SKM-1 treated with dmso at 0.1 percent for 144 hours (cell line): Measurements from ENCODE around the gene S100B.
"Not testable (repeated sequence)": the region's sequence is repeated elsewhere in the genome, so short reads cannot be mapped to it uniquely, and the experiment has no call there.

Source experiments
- DNase-seq: peaks from one replicate; lab custom pipeline; 2025; ENCODE audit not compliant: unreplicated experiment; lab: John Stamatoyannopoulos, UW

Gene S100B

DNA sequence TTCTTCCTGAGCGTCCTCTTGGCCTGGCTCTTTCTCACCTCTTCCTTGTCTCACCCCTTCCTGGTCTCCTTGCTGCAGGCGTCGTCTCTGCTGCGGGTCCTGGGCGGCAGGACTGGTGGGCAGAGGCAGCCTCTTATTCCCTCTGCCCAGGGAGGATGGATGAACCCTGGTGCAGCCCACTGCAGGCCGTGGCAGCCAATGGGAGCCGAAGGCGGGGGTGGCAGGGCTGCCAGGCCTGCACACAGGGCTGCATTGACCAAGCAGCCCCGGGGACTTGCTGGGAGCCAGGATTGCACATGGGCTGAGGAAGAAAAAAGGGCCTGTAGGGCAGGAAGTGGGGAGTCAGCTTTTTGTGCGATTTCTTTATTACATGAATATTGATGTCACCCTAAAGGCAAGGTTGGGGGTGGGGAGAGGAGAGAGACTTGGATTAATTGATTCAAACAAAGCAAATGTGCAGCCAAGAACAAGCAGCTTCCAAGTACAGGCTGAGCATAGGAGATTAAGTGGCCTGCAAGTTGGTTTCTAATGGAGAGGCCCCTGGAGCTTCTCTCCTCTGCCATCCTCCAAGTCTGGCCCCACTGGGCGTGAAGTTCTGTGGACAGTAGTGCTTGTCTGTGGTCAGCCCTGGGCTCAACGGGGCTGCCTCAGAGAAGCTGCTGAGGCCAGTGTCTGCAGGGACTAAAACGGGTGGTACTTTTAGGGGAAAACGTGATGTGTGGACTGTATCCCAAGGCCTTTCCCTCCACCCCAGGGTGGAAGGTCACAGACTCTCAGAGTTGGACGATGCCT is at the start of gene S100B:
Gene S100B (minus strand): TSS at position 108 of the 792 bp plus-strand sequence. CDS start 2,667 bp downstream, outside the sequence.
- DNase-seq = peak; percentile 38

DNA sequence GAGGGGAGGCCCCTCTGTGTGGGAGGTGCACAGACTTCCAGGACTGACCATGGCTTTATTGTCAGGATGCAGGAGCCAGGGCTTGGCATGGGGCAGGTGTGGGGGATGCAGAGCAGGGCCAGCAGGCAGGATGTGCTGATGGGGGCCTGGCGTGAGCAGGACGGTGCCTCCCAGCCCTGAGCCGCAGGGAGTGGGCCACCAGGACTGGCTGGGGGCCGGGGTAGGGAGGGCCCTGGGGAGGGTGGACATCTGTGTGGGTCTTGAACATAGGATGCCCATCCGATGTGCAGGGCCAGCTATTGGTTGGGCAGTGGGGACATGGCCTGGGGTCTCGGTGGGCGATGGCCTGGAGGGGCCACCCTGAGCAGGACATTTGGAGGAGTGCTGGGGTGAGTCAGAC is 46.2 kb upstream of the S100B start:
- DNase-seq = no peak

DNA sequence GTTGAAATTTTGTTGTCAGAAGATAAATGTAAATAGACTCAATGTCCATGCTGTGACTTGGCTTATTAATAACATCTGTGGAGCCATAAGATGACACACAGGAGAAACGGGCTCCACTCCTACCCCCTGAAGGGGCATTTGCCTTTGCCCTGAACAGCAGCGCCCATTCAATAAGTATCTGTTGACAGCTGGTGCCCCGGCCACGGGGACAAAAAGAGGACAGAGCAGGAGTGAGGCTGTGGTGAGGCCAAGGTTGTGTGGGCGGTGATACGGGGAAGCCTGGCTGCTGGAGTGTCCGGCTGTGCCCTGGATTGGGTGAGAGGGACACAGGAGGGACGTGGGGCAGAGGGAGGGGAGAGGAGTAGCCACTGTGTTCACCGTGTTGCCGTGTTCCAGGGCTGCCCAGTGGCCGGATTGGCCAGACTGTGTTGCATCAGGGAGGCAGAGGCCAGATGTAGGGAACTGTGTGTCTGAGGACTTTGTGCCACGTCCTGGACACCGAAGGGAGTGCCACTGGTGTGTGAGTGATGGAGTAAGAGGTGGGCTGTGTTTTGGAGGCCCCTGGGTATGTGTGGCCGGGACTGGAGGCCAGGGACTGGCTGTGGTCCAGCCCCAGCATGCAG is 45.7 kb upstream of the S100B start:
- DNase-seq = no peak

DNA sequence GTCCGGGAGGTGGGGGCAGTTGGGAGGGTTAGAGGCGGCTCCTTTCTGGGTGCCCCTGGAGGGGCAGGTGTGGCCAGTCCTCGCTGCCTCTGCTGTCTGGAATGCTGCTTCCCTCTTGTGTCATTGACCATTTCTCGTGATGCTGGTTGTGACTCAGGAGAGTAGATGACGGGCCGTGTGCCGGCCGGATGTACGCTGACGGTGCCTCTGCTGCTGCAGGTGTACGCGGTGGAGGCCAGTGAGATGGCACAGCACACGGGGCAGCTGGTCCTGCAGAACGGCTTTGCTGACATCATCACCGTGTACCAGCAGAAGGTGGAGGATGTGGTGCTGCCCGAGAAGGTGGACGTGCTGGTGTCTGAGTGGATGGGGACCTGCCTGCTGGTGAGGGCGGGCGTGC is 44.5 kb upstream of the S100B start:
- no peak for DNase-seq

DNA sequence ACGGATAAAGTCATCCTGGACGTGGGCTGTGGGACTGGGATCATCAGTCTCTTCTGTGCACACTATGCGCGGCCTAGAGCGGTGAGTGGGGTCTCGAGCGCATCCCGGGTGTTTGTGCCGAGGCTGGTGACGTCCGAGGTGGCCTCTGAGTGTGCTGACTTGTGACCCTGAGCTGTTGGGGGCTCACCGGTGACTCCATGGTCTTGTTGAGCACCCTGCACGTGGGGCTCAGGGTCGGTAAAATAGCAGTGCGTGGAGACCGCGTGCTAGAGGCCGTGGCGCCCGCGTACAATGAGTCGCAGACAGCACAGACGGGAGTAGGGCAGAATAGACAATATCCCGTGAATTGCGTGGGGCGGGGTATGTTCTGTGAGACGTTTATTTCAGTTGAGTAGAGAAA is 43.7 kb upstream of the S100B start:
- DNase-seq = no peak

DNA sequence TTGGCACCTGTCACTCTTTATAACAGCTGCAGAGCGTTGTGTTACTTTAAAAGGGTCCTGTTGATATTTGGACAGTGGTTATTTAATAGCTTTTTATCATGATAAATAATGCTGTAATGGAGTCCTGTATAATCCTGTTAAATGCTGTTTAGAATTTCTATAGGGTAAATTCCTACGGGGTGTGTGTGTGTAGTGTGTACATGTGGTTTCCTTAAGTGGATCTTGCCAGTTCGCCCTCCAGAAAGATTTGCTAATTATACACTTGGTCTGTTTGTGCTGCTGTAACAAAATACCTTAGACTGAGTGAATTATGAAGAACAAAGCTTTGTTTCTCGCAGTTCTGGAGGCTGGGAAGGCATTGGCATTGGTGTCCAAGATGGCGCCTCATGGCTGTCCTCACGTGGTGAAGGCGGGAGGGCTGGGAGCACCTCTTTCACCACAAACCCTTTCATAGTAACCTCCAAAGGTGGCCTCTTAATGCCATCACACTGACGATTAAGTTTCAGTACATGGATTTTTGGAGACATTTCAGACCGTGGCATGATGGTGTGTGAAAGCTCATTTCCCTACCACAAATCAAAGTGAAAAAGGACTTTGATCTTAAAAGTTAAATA is 41.8 kb upstream of the S100B start:
- DNase-seq = no peak

DNA sequence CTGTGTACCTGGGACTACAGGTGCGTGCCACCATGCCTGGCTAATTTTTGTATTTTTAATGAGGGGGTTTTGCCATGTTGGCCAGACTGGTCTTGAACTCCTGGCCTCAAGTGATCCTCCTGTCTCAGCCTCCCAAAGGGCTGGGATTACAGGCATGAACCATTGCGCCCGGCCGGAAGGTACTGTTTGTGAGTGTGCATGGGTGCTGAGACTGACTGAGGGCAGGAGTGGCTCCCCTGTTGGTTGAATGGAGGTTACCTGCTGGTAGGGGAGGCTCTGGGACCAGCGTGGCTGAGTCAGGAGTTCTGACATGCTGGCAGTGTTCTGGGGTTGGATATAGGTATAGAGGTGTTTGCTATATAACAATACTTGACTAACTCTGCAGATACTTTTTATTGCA is 41.0 kb upstream of the S100B start:
- no peak for DNase-seq

DNA sequence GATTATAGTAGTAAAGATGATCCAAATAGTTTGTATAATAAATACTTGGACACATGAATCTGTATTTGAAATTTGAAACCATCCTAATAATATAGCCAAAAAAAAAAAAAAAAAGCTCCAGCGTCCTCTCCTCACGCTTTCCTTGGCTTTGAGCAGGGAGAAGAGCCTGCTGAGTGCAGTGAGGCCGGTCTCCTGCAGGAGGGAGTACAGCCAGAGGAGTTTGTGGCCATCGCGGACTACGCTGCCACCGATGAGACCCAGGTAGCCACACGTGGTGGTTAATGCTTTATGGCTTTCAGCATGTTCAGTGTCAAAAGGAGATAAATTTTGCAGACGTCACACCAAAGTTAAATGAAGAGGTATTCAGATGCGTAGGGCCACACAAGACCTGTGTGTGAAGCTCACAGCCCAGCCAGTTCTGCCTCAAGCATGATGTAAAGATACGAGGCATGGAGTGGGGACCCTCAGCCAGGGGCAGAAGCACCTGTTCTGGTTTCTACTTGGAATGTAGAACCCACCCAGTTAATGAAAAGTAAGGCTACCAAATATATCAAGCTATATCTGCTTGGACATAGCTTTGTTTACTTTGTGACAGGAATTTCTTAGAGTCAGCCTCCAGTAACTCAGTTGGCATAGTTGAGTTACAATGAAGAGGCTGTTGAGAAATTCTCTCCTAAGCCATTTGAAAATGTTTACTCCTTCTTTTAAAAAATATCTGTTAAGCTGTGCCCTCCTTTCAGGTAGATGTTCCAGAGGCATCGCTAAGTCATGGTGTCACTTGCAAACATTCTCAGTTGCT is 38.7 kb upstream of the S100B start:
- DNase-seq = no peak

DNA sequence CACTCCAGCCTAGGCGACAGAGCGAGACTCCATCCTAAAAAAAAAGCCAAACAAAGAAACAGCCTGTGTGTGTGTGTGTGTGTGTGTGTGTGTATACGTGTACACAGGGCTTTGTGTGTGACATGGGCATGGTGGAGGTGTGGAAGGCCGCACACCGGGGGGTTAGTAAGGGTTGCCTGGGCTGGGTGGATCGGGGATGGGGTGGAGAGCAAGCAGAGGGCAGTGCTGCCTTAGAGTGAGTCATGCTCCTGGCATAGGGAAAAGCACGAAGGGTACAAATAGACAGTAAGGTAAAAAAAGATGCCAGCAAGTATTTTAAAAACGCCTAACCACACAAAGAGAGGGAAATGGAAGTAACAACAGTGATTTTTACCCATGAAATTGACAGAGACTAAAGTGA is 36.8 kb upstream of the S100B start:
- DNase-seq = no peak

DNA sequence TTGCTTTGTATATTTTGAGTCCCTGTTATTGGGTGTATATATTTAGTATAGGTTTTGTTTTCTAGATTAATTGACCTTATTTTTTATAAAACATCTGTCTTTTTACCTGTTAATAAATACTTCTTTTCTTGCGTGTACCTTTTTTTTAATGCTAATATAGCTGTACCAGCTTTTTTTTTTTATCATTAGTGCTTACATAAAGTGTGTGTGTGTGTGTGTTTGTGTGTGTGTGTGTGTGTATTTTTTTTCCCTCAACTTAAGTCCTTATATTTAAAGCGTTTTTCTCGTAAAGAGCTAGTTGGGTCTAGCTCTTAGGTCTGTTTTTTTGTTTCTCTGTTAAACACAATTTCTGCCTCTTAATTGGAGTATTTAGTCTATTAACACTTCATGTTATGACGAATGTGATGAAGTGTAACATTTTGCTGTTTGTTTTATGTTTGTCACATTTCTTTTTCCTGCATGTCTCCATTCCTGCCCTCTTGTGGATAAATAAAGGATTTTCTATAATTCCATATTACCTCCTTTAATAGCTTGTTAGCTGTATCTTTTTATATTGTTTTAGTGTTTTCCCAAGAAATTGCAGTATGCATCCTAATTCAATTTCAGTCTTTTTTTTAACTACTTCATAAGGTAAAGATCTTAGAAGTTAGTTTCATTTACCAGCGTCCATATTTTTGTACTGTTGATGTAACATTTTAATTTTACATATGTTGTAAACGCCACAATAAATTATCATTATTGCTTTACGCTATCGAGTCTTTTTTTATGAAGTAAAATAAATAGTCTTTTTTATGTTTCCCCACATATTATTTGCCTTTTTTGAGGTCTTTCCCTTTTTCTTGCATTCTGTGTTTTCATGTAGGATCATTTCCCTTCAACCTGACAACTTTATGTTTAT is 34.9 kb upstream of the S100B start:
- DNase-seq = peak; percentile 3

DNA sequence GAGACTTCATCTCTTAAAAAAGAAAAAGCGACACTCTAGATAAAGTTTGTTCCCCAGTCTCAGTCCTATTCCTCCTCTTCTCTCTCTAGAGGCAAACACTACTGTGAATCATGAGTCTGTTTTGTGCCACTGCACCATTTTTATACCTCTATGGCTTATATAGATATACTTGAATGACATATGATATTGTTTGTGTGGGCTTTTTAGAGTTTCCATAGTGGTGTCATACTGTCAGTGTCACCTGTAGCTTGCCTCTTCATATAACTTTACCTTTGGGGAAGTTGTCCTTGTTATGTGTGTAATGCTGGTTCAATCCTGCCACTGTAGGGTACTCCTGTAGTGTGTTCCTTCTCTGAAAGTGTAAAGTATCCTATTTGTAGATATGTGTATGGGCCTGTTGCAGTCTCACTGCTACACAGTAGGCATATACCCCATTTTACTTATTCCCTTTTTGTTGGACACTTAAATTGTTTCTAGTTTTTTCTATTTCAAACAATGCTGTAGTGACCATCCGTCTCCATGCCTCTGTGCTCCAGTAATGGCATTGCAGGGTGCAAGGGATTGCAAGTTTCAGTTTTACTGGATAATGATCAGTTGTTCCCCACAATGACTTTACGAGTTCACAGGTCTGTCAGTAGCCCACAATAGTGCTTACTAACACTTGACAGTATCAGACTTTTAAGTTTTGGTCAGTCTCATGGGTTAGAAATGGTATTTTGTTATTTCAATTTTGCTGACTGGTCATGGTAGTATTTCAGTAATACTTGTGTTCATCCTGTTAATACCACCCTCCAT is 33.3 kb upstream of the S100B start:
- DNase-seq = no peak

DNA sequence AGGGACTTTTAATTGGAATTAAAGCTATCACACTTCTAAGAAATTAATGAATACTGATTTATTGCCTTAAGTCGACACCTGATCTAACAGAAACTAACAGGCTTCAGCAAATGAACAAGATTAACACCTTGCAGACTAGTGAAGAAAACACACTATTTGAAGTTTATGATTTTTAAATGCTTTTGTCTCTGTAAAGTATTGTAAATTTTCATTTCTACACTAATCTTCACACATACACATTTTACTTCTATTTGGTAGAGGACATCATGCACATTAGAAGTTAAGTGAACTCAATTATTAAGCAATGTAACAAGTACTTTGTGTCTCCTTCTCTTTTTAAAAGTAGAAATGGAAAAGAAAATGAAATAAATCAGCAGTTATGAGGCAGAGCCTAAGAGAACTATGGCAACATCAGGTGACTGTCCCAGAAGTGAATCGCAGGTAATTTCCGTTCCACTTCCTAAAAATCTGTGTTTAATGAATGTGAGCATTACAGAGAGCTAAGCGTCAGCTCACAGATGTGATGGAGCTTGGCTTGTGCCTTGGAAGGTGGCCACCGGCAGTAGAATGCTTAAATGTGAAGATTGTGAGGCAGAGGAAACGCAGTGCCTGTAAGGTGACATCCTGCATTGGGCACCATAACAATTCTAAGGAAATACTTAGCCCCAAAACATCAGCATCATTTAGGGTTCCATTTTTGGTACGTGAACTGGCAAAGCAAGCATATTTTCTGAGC is 31.8 kb upstream of the S100B start:
- DNase-seq = no peak

DNA sequence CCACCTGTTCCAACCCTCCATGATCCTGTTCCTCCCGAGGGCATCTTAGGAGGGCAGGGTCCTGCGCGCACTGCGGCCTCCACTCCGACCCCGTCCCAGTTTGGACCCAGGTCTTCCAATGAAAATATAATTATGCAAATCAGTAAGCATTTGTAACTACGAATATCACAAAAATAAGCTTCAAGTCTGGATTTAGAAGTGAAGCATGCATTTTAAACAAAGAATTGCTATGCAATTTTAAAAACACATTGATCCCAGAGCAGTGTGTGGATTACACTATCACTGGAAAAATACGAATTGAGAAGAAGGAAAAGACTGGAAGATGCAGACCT is 31.3 kb upstream of the S100B start:
- DNase-seq = no peak

DNA sequence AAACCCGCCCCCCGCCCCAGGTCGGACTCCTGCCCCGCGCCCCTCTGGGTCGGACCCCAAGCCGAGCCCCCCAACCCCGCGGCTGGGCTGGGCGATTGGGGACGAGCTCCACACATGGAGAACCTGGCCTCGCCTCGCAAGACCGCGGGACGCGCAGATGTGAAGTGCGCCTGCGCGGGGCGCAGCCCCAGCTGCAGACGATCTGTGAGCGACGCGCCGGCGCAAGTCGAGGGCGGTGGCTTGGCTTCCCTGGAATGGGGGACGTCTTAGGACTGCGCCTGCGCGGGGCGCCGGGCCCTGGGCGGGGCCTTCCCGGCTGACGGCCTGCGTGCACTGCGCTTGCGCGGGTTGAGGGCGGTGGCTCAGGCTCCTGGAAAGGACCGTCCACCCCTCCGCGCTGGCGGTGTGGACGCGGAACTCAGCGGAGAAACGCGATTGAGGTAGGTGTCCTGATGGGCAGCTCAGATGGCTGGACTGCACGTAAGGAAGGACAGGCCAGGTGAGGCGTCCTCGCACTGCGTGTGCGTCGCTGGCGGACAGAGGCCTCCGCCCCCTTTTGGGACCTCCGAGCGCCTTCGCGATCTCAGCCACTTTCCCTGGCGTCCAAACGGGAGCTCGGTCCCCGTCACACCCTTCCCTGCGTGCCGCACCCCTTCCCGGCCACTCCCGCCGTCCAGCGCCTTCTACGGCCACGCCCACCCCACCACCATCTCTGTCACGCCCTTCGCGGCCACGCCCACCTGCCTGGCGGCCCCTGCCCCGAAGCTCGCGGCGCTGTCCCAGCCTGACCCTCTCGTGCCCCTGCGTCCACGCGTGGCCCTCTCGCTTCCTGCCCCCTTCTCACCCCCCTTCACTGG is 30.7 kb upstream of the S100B start, which contains the start of gene PRMT2:
Gene PRMT2 (plus strand): TSS at position 351 of the 857 bp plus-strand sequence. CDS start 1,278 bp downstream, outside the sequence.
- peak; percentile 92 for DNase-seq

DNA sequence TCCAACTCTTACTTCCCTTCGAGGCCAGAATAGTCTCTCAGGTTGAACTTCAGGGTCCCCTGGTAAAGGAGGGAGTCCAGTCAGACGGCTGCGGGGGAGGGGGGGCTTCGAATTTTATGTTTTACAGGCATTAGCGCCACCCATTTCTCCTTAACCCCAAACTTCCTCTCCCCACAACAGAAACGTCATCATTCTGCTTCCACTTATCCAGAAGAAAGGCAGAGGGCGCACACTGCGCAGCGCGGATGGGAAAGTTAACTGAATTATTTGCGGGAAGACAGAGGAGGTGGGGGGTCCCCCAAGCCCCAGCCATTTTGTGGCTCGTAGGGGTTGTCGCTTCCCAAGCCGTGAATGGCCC is 30.1 kb upstream of the S100B start:
- DNase-seq = peak; percentile 78

DNA sequence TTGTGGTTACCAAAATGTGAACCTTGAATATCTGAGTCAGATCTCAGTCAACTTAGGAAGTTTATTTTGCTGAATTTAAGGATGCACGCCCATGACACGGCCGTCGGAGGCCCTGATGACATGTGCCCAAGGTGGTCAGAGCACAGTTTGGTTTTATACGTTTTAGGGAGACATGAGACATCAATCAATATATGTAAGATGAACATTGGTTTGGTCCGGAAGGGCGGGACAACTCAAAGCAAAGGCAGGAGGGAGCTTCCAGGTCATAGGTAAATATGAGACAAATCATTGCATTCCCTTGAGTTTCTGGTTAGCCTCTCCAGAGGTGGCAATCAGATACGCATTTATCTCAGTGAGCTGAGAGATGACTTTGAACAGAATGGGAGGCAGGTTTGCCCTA is 29.5 kb upstream of the S100B start:
- no peak for DNase-seq

DNA sequence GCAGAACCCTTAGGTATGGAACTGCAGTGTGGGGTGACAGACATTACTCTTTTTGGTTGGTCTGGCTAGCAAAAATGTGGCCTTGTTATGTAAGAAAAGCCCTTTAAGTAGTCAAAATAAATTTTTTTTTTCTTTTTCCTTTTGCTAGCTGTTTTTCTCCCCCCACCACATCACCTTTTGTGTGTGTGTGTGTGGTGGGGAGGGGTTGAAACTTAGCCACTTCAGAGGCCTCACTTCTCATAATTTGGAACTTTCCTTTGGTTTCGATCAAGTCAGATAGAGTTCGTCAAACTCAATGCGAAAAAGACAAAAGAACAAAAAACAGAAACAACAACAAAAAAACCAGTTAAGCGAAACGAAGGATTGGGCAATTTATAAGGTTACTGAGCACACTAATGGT is 28.7 kb upstream of the S100B start:
- DNase-seq = no peak

DNA sequence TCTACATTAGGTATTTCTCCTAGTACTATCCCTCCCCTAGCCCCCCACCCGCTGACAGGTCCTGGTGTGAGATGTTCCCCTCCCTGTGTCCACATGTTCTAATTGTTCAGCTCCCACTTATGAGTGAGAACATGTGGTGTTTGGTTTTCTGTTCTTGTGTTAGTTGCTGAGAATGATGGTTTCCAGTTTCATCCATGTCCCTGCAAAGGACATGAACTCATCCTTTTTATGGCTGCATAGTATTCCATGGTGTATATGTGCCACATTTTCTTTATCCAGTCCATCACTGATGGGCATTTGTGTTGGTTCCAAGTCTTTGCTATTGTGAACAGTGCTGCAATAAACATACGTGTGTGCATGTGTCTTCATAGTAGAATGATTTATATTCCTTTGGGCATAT is 26.0 kb upstream of the S100B start:
- DNase-seq = not testable (repeated sequence)
